Measurements from ENCODE around the gene MSH6. TPM values are rescaled to one million over a fixed set of nuclear protein-coding genes. Genes with fewer than 3 reads are reported as not detected.

Gene MSH6
- total and polyA plus RNA-seq, 9 of the 15 experiments (the other 6 are each of a cell fraction or from before 2014, with no cell fraction given) = 15.3 to 147 (median 80.5) TPM

DNA sequence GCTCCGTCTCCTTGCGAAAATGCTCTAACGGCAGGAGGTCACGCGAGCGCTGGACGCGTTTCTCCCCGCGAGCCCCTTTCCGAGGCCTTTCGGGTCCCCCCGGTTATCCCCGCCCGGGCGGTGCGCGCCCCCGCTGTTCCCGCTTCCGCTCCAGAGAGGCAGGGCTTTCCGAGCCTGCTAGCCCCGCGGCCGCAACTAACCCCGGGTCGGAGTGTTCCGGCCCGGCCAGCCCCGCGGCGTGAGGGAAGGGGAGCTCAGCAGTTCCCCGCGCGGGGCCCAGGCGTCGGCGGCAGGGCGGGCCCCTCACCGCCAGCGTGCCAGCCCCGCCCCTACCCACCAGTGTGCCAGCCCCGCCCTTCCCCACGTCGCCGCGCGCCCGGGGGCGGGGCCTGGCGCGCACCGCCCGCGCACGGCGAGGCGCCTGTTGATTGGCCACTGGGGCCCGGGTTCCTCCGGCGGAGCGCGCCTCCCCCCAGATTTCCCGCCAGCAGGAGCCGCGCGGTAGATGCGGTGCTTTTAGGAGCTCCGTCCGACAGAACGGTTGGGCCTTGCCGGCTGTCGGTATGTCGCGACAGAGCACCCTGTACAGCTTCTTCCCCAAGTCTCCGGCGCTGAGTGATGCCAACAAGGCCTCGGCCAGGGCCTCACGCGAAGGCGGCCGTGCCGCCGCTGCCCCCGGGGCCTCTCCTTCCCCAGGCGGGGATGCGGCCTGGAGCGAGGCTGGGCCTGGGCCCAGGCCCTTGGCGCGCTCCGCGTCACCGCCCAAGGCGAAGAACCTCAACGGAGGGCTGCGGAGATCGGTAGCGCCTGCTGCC, at the start of gene MSH6 (continued):
- TF ChIP-seq SUPT5H (IDR thresholded peaks at IDR 0.05) (peak; percentile 85), THRAP3 (IDR thresholded peaks at IDR 0.05; ENCODE audit: borderline replicate concordance) (no peak), BHLHE40 (IDR thresholded peaks at IDR 0.05; ENCODE audit: low read length) (peak; percentile 69; the same call in 1 of the 2 replicates), ZNF655 (CRISPR knock-in tag; IDR thresholded peaks at IDR 0.05) (no peak), MGA (IDR thresholded peaks at IDR 0.05) (peak; percentile 91), CC2D1A (IDR thresholded peaks at IDR 0.05) (no peak), ZNF561 (CRISPR knock-in tag; conservative IDR thresholded peaks at IDR 0.05) (no peak), CHD4 (IDR thresholded peaks at IDR 0.05; ENCODE audit: insufficient read depth, insufficient replicate concordance, low read depth, low read length, poor library complexity, severe bottlenecking) (no peak), ZNF277 (CRISPR knock-in tag; IDR thresholded peaks at IDR 0.05; ENCODE audit: borderline replicate concordance) (no peak), ZNF77 (CRISPR knock-in tag; IDR thresholded peaks at IDR 0.05) (no peak)
- TF ChIP-seq, protein P1, sequence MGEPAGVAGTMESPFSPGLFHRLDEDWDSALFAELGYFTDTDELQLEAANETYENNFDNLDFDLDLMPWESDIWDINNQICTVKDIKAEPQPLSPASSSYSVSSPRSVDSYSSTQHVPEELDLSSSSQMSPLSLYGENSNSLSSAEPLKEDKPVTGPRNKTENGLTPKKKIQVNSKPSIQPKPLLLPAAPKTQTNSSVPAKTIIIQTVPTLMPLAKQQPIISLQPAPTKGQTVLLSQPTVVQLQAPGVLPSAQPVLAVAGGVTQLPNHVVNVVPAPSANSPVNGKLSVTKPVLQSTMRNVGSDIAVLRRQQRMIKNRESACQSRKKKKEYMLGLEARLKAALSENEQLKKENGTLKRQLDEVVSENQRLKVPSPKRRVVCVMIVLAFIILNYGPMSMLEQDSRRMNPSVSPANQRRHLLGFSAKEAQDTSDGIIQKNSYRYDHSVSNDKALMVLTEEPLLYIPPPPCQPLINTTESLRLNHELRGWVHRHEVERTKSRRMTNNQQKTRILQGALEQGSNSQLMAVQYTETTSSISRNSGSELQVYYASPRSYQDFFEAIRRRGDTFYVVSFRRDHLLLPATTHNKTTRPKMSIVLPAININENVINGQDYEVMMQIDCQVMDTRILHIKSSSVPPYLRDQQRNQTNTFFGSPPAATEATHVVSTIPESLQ (CRISPR knock-in tag; IDR thresholded peaks at IDR 0.05) = peak; percentile 87; the same call in 1 of the 2 replicates
